Naive thymus-derived CD4-positive, alpha-beta T cell (primary cell): ENCODE measurements around the gene CEBPE. TPM values are rescaled to one million over a fixed set of nuclear protein-coding genes. Genes with fewer than 3 reads are reported as not detected.

ENCODE experiments used
- ATAC-seq: fragments of 150-1000 bp; cut with Tn5 transposase; 2 replicates; pipeline ENCODE4 v1.10.0; 2021; ENCODE audit warnings: mild to moderate bottlenecking, moderate library complexity
- CTCF ChIA-PET: fragments of 350-600 bp; sonication (Branson Sonifier 250); formaldehyde crosslinking; loops from one replicate; lab custom pipeline; 2021; ENCODE audit warnings: antibody characterized with exemption; lab: Charles Lee
- POLR2A ChIA-PET: fragments of 350-600 bp; sonication (Branson Sonifier 250); formaldehyde crosslinking; loops from one replicate; lab custom pipeline; 2021; ENCODE audit warnings: antibody characterized with exemption, inconsistent platforms; lab: Charles Lee
- DNase-seq, 9 donors: peaks; one replicate each; pipeline versions ENCODE4 v3.0.0 to v3.0.0-alpha.2; 2020 to 2022; ENCODE audit warnings: mixed read lengths in 1 of 9
- H3K27ac ChIP-seq: one replicate; pipeline ENCODE4 v1.7.0; 2013; ENCODE audit warnings: mild to moderate bottlenecking, low read depth, low read length, moderate library complexity
- H3K27me3 ChIP-seq, 2 donors: one replicate each; pipeline ENCODE4 v1.7.0; 2013; ENCODE audit warnings: low read length in 2 of 2, mild to moderate bottlenecking in 2 of 2, moderate library complexity in 2 of 2; ENCODE audit not compliant: control insufficient read depth in 2 of 2, insufficient read depth in 2 of 2
- H3K36me3 ChIP-seq, 3 experiments: 1 replicate in 2 of 3; 2 replicates in 1 of 3; pipeline ENCODE4 v1.7.0; 2013; ENCODE audit warnings: low read length in 3 of 3, mild to moderate bottlenecking in 3 of 3, moderate library complexity in 1 of 3; ENCODE audit not compliant: insufficient read depth in 3 of 3, control insufficient read depth in 2 of 3
- H3K4me1 ChIP-seq, 2 donors: one replicate each; pipeline ENCODE4 v1.7.0; 2013; ENCODE audit warnings: low read length in 2 of 2, mild to moderate bottlenecking in 2 of 2, moderate library complexity in 1 of 2; ENCODE audit not compliant: control insufficient read depth in 2 of 2, insufficient read depth in 2 of 2
- H3K4me3 ChIP-seq: 2 replicates; pipeline ENCODE4 v1.7.0; 2013; ENCODE audit warnings: mild to moderate bottlenecking, low read length
- H3K9me3 ChIP-seq, 3 experiments: 1 replicate in 2 of 3; 2 replicates in 1 of 3; pipeline ENCODE4 v1.7.0; 2013; ENCODE audit warnings: low read length in 3 of 3; ENCODE audit not compliant: control insufficient read depth in 2 of 3
- H3K27ac Mint-ChIP-seq, 9 donors: one replicate each; pipeline ENCODE4 v1.8.0; 2020 to 2022; ENCODE audit warnings: mixed read lengths in 9 of 9, mild to moderate bottlenecking in 8 of 9, moderate library complexity in 5 of 9, inconsistent platforms in 2 of 9
- H3K27me3 Mint-ChIP-seq, 5 donors: one replicate each; pipeline ENCODE4 v1.8.0; 2021 to 2022; ENCODE audit warnings: mixed read lengths in 5 of 5, mild to moderate bottlenecking in 1 of 5
- H3K36me3 Mint-ChIP-seq, 5 donors: one replicate each; pipeline ENCODE4 v1.8.0; 2020 to 2022; ENCODE audit warnings: mixed read lengths in 5 of 5, mild to moderate bottlenecking in 3 of 5, inconsistent platforms in 1 of 5
- H3K4me1 Mint-ChIP-seq, 7 donors: one replicate each; pipeline ENCODE4 v1.8.0; 2020 to 2022; ENCODE audit warnings: mixed read lengths in 7 of 7, mild to moderate bottlenecking in 3 of 7, inconsistent platforms in 1 of 7
- H3K4me3 Mint-ChIP-seq, 10 donors: one replicate each; pipeline ENCODE4 v1.8.0; 2020 to 2022; ENCODE audit warnings: mild to moderate bottlenecking in 10 of 10, mixed read lengths in 10 of 10, moderate library complexity in 6 of 10, inconsistent platforms in 2 of 10
- H3K9me3 Mint-ChIP-seq, 11 donors: one replicate each; pipeline ENCODE4 v1.8.0; 2020 to 2022; ENCODE audit warnings: mixed read lengths in 11 of 11, mild to moderate bottlenecking in 4 of 11, inconsistent platforms in 1 of 11, moderate library complexity in 1 of 11
- intact Hi-C, 2 donors: fragments of 100-400 bp; cut with micrococcal nuclease; formaldehyde crosslinking; loops; one replicate each; pipeline ENCODE4 v1.15.1; 2023
- polyA plus RNA-seq, 2 donors: library from polyadenylated mRNA; unstranded; fragments of 300-500 nt; fragmentation: Illumina TruSeq; gene quantifications; one replicate each; pipeline ENCODE4 v1.2.3, GENCODE V29; 2021
- total RNA-seq, 6 experiments: library from RNA in 5 of 6; stranded (reverse) in 5 of 6; gene quantifications; 1 replicate in 5 of 6; 2 replicates in 1 of 6; pipeline ENCODE4 v1.2.3 and lab custom pipeline; 2021 to 2026

CEBPE gene
- total RNA-seq (1 to 10 TPM in 3 of 5 experiments, under 1 TPM in 2; 0.19 to 1.7 (median 1.2) TPM), polyA plus RNA-seq (under 1 TPM; 0.60 to 0.65 TPM), total RNA-seq (lab: John Stamatoyannopoulos, UW) (1.7 reads per million, percentile 7 among the genes with 10 or more reads in this experiment)

DNA sequence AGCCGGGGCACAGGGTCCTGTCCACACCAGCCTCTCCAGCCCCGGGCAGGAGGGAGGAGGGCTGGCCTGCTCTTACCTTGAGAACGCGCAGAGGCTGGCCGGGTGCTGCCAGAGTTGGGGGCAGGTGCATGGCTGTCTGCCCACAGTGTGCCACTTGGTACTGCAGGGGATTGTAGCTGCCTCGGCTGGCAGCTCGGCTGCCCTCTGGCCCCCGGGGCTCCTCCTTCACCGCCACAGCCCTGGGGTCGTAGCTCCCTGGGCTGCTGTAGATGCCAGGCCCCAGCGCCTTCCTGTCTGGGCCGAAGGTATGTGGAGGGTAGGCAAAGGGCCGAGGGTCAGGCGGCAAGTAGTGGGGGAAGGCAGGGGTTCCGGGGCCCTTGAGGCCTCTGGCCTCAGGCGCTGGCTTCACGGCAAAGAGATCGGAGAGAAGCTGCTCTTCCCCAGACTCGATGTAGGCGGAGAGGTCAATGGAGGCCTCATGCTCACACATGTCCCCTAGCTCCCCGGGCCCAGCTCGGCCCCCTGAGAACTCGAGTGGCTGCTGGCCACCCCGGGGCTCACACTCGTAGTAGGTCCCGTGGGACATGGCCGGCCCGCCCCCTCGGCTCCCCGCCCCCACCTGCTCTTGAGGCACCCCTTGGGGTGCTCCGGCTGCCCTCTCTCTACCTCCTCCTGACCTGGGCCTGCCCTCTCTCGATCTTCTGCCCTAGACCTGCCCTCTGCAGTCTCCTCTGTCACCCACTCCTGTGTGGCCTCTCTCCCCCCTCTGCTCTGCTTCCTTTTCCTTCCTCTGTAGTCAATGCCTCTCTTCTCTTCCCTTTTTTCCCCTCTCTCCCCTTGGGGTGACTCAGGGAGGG is at the start of gene CEBPE:
TSS of gene CEBPE (minus strand) at position 750 of the 857 bp plus-strand sequence. CDS start at position 586, 164 bp downstream.
- DNase-seq (no peak), ATAC-seq (peak; percentile 37)
- Mint-ChIP-seq H3K4me1 (peaks cover 33 to 77% (median 48%) of the 10 kb centered on the region in 7 donors), H3K27me3 (peaks cover 0 to 7% (median 0%) of the 10 kb centered on the region in 5 donors), H3K36me3 (no peaks in the 10 kb centered on the region), H3K9me3 (peaks cover 0 to under 1% (median 0%) of the 10 kb centered on the region in 11 donors), H3K4me3 (peak within 1 kb of the TSS; percentile 63 to 87 (median 74)), H3K27ac (peak within 1 kb of the TSS; percentile 90 to 99 (median 96))
- Histone ChIP-seq H3K27me3 (no peaks in the 10 kb centered on the region), H3K36me3 (no peaks in the 10 kb centered on the region), H3K4me3 (peak within 1 kb of the TSS; percentile 53), H3K9me3 (no peaks in the 10 kb centered on the region), H3K4me1 (peaks cover 21 to 41% of the 10 kb centered on the region in 2 donors), H3K27ac (peak within 1 kb of the TSS; percentile 71)
- ChIA-PET POLR2A (interaction anchor here (1.0 to 6.3 kb wide), 8 partner anchors 23 to 202 kb away, joined by 3 to 75 read pairs (median 11); partner anchors contain the start of genes ACIN1, C14orf119, PABPN1 and PPP1R3E), CTCF (interaction anchor here (0.6 to 9.6 kb wide), 8 partner anchors 10 to 261 kb away, joined by 3 to 250 read pairs (median 16); partner anchors contain the start of genes ACIN1, C14orf119 and SLC7A8)
- intact Hi-C loops, result no loop called here

DNA sequence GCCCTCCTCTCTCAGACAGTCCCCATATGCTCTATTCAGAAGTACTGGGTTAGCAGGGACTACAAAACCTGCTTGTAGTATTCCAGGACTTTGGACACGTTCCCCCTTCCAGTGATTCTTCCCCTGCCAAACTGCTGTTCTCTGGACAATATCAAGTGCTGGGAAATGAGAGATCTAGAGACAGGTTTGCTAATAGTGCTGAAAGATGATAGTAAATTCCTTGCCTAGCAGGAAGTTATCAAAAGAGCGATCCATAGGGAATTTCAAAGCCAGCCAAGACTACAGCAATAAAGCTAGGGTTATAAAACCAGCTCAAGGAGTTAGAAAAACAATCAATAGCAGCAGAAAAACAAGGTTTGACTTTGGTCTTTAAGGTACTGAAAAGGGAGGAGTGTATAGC is 49.2 kb upstream of the CEBPE start:
- Mint-ChIP-seq H3K4me1 (peaks cover 1 to 68% (median 30%) of the 10 kb centered on the region in 7 donors), H3K36me3 (peaks cover 0 to 11% (median 0%) of the 10 kb centered on the region in 5 donors), H3K4me3 (peak overlapping the region in 1 of 10 donors; percentile 23), H3K27ac (peak overlapping the region in 1 of 9 donors; percentile 56), H3K9me3 (no peaks in the 10 kb centered on the region), H3K27me3 (peaks cover 0 to 16% (median 0%) of the 10 kb centered on the region in 5 donors)
- intact Hi-C loops, result no loop called here
- Histone ChIP-seq H3K27me3 (peaks cover 0 to 3% of the 10 kb centered on the region in 2 donors), H3K4me3 (no peak overlapping the region), H3K9me3 (no peaks in the 10 kb centered on the region), H3K27ac (no peak overlapping the region), H3K4me1 (peaks cover 0 to 15% of the 10 kb centered on the region in 2 donors), H3K36me3 (no peaks in the 10 kb centered on the region)
- DNase-seq, result no peak
- POLR2A ChIA-PET, result no interaction called here
- CTCF ChIA-PET, result interaction anchor here (1.1 to 1.2 kb wide), 2 partner anchors 19 to 48 kb away, joined by 4 read pairs; no protein-coding TSS in a partner anchor
- ATAC-seq, result no peak

DNA sequence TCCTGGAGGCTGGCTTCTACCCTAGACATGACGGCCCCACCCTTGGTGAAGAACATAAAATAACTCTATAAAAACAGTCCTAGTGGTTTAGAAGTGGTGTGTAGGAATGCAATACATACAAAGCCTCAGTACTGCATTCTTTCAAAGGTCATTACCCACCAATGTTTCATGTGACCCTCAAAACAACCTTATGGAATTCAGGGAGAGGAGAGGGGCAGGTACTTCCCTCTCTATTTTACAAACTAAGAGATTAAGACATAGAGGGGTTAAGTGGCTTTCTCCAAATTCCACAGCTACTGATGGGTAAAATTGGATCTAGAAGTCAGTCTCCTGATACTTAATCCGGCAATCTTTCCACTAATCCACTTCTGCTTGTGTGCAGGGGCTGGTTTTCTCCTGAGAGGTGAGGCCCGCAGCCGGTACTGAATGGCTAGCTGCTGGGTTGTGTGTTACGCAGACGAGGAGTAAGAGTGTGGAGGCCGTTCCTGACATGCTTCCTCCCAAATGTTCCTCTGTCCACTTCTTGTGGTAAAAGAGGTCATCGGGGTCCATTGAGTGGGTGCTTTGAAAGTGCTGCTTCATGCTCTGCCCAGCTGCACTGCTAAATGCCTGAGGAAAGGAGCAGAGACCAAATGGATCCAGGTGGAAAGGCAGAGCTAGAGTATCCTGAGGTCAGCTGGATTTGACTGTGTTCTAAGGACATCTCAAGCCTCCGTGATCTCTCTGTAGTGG is 48.2 kb upstream of the CEBPE start:
- ChIA-PET POLR2A (no interaction called here), CTCF (interaction anchor here (1.2 kb wide), 1 partner anchor 47 kb away, joined by 4 read pairs; no protein-coding TSS in a partner anchor)
- Mint-ChIP-seq H3K36me3 (peaks cover 0 to 11% (median 0%) of the 10 kb centered on the region in 5 donors), H3K4me1 (peaks cover 2 to 68% (median 30%) of the 10 kb centered on the region in 7 donors), H3K27me3 (peaks cover 0 to 12% (median 0%) of the 10 kb centered on the region in 5 donors), H3K9me3 (no peaks in the 10 kb centered on the region), H3K4me3 (no peak overlapping the region), H3K27ac (no peak overlapping the region)
- intact Hi-C loops, result no loop called here
- Histone ChIP-seq H3K27ac (no peak overlapping the region), H3K27me3 (peaks cover 0 to 3% of the 10 kb centered on the region in 2 donors), H3K36me3 (no peaks in the 10 kb centered on the region), H3K9me3 (no peaks in the 10 kb centered on the region), H3K4me1 (peaks cover 0 to 15% of the 10 kb centered on the region in 2 donors), H3K4me3 (no peak overlapping the region)
- DNase-seq (no peak), ATAC-seq (no peak)

DNA sequence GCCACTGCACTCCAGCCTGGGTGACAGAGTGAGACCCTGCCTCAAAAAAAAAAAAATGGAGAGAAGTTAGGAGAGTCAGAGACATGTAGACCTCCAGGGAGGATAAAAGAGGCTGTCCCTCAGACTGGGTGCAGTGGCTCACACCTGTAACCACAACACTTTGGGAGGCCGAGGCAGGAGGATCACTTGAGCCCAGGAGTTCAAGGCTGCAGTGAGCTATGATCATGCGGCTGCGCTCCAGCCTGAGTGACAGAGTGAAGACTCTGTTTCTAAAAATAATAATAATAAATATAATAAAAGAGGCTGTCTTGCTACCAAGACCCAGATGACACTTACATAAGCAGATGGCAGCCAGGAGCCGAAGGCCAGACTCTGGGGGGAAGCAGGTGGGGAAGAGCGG is 45.9 kb upstream of the CEBPE start:
- POLR2A ChIA-PET, result no interaction called here
- intact Hi-C loops, result no loop called here

DNA sequence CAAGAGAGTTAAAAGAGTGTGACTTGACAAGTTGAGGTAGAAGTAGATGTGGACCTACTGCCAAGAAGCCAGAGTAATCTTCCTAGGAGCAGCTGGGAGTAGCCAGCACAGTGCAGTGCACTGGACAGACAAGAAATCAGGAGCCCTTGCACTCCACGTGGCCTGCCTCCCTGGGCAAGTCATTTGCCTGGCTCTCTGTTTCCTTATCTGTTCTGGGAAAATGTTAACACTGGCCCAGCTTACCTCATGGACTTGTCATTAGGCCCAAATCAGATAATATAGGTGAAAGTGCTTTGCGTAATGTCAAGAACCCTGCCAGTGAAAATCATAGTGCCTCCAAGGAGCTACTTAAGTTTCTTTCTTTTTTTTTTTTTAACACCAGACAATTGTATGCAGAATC is 45.2 kb upstream of the CEBPE start:
- Histone ChIP-seq H3K4me1 (peaks cover 0 to 19% of the 10 kb centered on the region in 2 donors), H3K4me3 (no peak overlapping the region), H3K27me3 (peaks cover 0 to 3% of the 10 kb centered on the region in 2 donors), H3K9me3 (no peaks in the 10 kb centered on the region), H3K27ac (no peak overlapping the region), H3K36me3 (no peaks in the 10 kb centered on the region)
- Mint-ChIP-seq H3K9me3 (no peaks in the 10 kb centered on the region), H3K36me3 (peaks cover 0 to 11% (median 0%) of the 10 kb centered on the region in 5 donors), H3K4me1 (peaks cover 3 to 56% (median 23%) of the 10 kb centered on the region in 7 donors), H3K4me3 (no peak overlapping the region), H3K27me3 (peaks cover 0 to 15% (median 0%) of the 10 kb centered on the region in 5 donors), H3K27ac (peak overlapping the region in 3 of 9 donors; percentile 28 to 90 (median 62))
- ATAC-seq (no peak), DNase-seq (no peak)
- POLR2A ChIA-PET, result interaction anchor here (0.8 to 1.2 kb wide), 2 partner anchors 14 to 299 kb away, joined by 3 to 4 read pairs; no protein-coding TSS in a partner anchor
- intact Hi-C loops, result no loop called here
- CTCF ChIA-PET, result interaction anchor here (0.7 to 2.3 kb wide), 3 partner anchors 43 to 747 kb away, joined by 3 to 7 read pairs (median 6); no protein-coding TSS in a partner anchor

More for the DNA sequence above, 45.9 kb upstream of the CEBPE start:
- H3K27me3 ChIP-seq, result peaks cover 0 to 3% of the 10 kb centered on the region in 2 donors
- peaks cover 3 to 59% (median 25%) of the 10 kb centered on the region in 7 donors for H3K4me1 Mint-ChIP-seq
- H3K4me1 ChIP-seq, result peaks cover 0 to 19% of the 10 kb centered on the region in 2 donors
- no peak overlapping the region for H3K4me3 ChIP-seq
- H3K27ac ChIP-seq, result no peak overlapping the region
- peaks cover 0 to 12% (median 0%) of the 10 kb centered on the region in 5 donors for H3K27me3 Mint-ChIP-seq
- peaks cover 0 to 11% (median 0%) of the 10 kb centered on the region in 5 donors for H3K36me3 Mint-ChIP-seq
- H3K27ac Mint-ChIP-seq, result peak overlapping the region in 1 of 9 donors; percentile 11
- H3K36me3 ChIP-seq, result no peaks in the 10 kb centered on the region
- CTCF ChIA-PET, result interaction anchor here (2.3 kb wide), 1 partner anchor 44 kb away, joined by 7 read pairs; no protein-coding TSS in a partner anchor
- no peak for DNase-seq
- no peak for ATAC-seq
- H3K4me3 Mint-ChIP-seq, result no peak overlapping the region
- no peaks in the 10 kb centered on the region for H3K9me3 Mint-ChIP-seq
- H3K9me3 ChIP-seq, result no peaks in the 10 kb centered on the region
